Loucy (cell line): ENCODE measurements around the gene PDGFRB.

ENCODE experiments used
- EZH2phosphoT487 ChIP-seq: fragments of 200-600 bp; IDR thresholded peaks from 2 replicates; pipeline ENCODE4 v1.6.1; 2018; ENCODE audit warnings: antibody characterized with exemption, mild to moderate bottlenecking, moderate library complexity, borderline replicate concordance
- TF ChIP-seq, protein P1 (sequence below): fragments of 200-600 bp; sonication (generic); conservative IDR thresholded peaks from 2 replicates; pipeline ENCODE4 v1.5.1; 2014; ENCODE audit warnings: mild to moderate bottlenecking, antibody characterized with exemption, low read length

GRCh38 chr5:150073086-150073625, 82.5 kb downstream of the PDGFRB start:
- TF ChIP-seq, protein P1, sequence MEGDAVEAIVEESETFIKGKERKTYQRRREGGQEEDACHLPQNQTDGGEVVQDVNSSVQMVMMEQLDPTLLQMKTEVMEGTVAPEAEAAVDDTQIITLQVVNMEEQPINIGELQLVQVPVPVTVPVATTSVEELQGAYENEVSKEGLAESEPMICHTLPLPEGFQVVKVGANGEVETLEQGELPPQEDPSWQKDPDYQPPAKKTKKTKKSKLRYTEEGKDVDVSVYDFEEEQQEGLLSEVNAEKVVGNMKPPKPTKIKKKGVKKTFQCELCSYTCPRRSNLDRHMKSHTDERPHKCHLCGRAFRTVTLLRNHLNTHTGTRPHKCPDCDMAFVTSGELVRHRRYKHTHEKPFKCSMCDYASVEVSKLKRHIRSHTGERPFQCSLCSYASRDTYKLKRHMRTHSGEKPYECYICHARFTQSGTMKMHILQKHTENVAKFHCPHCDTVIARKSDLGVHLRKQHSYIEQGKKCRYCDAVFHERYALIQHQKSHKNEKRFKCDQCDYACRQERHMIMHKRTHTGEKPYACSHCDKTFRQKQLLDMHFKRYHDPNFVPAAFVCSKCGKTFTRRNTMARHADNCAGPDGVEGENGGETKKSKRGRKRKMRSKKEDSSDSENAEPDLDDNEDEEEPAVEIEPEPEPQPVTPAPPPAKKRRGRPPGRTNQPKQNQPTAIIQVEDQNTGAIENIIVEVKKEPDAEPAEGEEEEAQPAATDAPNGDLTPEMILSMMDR, result no peak
- no peak for TF ChIP-seq EZH2phosphoT487
